Memory B cell (primary cell): ENCODE results near the gene NLRP11.
"Not testable (repeated sequence)": the region's sequence is repeated elsewhere in the genome, so short reads cannot be mapped to it uniquely, and the experiment has no call there.

Source experiments
- ATAC-seq: fragments of 150-1000 bp; cut with Tn5 transposase; 2 replicates; pipeline ENCODE4 v1.10.0; 2021; ENCODE audit warnings: low read depth, mild to moderate bottlenecking, moderate library complexity
- DNase-seq, 2 donors: peaks; one replicate each; pipeline ENCODE4 v3.0.0; 2022; ENCODE audit warnings: low spot score in 2 of 2
- H3K27ac Mint-ChIP-seq: one replicate; pipeline ENCODE4 v1.8.0; 2022; ENCODE audit warnings: mild to moderate bottlenecking, moderate library complexity, mixed read lengths
- H3K27me3 Mint-ChIP-seq: one replicate; pipeline ENCODE4 v1.8.0; 2022; ENCODE audit warnings: mixed read lengths
- H3K36me3 Mint-ChIP-seq: one replicate; pipeline ENCODE4 v1.8.0; 2022; ENCODE audit warnings: mild to moderate bottlenecking, mixed read lengths
- H3K4me1 Mint-ChIP-seq: one replicate; pipeline ENCODE4 v1.8.0; 2022; ENCODE audit warnings: mixed read lengths
- H3K4me3 Mint-ChIP-seq: one replicate; pipeline ENCODE4 v1.8.0; 2022; ENCODE audit warnings: mild to moderate bottlenecking, moderate library complexity, mixed read lengths
- H3K9me3 Mint-ChIP-seq: one replicate; pipeline ENCODE4 v1.8.0; 2022; ENCODE audit warnings: mixed read lengths

NLRP11 gene

GRCh38 chr19:55756808-55757207, 75.0 kb downstream of the NLRP11 start:
- DNase-seq, ATAC-seq, H3K4me1 Mint-ChIP-seq, H3K9me3 Mint-ChIP-seq, H3K36me3 Mint-ChIP-seq, H3K4me3 Mint-ChIP-seq, H3K27ac Mint-ChIP-seq: not testable (repeated sequence)
- peaks cover 13% of the 10 kb centered on the region for H3K27me3 Mint-ChIP-seq

GRCh38 chr19:55753401-55753800, 78.4 kb downstream of the NLRP11 start:
- H3K27ac Mint-ChIP-seq, result no peak overlapping the region
- ATAC-seq (no peak), DNase-seq (no peak)
- H3K4me3 Mint-ChIP-seq, result no peak overlapping the region
- no peaks in the 10 kb centered on the region for H3K9me3 Mint-ChIP-seq
- H3K27me3 Mint-ChIP-seq, result peaks cover 10% of the 10 kb centered on the region
- no peaks in the 10 kb centered on the region for H3K4me1 Mint-ChIP-seq
- no peaks in the 10 kb centered on the region for H3K36me3 Mint-ChIP-seq

DNA sequence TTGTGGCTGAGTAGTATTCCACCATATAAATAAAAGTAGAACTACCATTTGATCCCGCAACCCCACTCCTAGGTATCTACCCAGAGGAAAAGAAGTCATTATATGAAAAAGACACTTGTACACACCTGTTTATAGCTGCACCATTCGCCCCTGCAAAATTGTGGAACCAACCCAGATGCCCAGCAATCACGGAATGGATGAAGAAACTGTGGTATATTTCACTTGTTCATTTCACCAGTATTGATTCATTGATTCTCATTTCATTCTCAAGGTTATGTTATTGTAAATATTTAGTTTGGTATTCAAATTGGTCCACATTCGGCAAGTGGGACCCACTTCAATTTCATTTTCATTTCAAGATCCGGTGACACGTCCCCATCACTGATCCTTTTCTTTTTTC, 81.1 kb downstream of the NLRP11 start:
- Mint-ChIP-seq H3K27me3 (peaks cover 5% of the 10 kb centered on the region), H3K4me1 (no peaks in the 10 kb centered on the region), H3K9me3 (no peaks in the 10 kb centered on the region), H3K4me3 (no peak overlapping the region), H3K36me3 (no peaks in the 10 kb centered on the region), H3K27ac (no peak overlapping the region)
- no peak for DNase-seq
- no peak for ATAC-seq

DNA sequence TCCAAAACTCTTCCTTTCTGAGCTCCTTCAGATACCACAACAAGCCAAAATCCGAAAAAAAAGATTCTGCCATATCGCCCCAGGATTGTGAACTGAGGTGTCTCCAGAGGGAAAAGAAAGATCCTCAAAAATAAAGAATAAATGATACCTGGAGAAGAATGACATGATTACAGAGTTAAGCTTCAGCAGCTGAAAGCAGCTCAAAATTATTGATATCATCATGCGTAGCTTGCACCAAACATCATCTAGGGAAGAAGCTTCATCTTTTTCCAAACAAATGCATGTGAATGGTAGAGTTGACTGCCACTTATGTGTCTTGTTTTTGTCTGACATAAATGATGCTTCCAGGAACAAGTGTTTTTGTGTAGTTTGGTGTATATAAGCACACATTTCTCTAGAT, 93.5 kb downstream of the NLRP11 start, which contains the start of gene NLRP9:
NLRP9 (minus strand) TSS at position 101 of the 400 bp plus-strand sequence; CDS start at position 73, 28 bp downstream.
- Mint-ChIP-seq H3K27ac (no peak within 1 kb of the TSS), H3K36me3 (no peaks in the 10 kb centered on the region), H3K4me3 (no peak within 1 kb of the TSS), H3K4me1 (no peaks in the 10 kb centered on the region), H3K27me3 (peaks cover 12% of the 10 kb centered on the region), H3K9me3 (no peaks in the 10 kb centered on the region)
- ATAC-seq (no peak), DNase-seq (no peak)
